GM23248 (cell line): ENCODE measurements around the gene ADAMTS17.

Experiments used
- EZH2 ChIP-seq: fragments of 200-600 bp; sonication (generic); IDR thresholded peaks from 2 replicates; pipeline ENCODE4 v1.6.1; 2018; ENCODE audit warnings: antibody characterized with exemption, mild to moderate bottlenecking; ENCODE audit not compliant: insufficient read depth, poor library complexity, severe bottlenecking
- EZH2phosphoT487 ChIP-seq: fragments of 200-600 bp; sonication (generic); IDR thresholded peaks from 2 replicates; pipeline ENCODE4 v1.6.1; 2018; ENCODE audit warnings: antibody characterized with exemption, moderate library complexity, mild to moderate bottlenecking, low read depth; ENCODE audit not compliant: insufficient read depth

DNA sequence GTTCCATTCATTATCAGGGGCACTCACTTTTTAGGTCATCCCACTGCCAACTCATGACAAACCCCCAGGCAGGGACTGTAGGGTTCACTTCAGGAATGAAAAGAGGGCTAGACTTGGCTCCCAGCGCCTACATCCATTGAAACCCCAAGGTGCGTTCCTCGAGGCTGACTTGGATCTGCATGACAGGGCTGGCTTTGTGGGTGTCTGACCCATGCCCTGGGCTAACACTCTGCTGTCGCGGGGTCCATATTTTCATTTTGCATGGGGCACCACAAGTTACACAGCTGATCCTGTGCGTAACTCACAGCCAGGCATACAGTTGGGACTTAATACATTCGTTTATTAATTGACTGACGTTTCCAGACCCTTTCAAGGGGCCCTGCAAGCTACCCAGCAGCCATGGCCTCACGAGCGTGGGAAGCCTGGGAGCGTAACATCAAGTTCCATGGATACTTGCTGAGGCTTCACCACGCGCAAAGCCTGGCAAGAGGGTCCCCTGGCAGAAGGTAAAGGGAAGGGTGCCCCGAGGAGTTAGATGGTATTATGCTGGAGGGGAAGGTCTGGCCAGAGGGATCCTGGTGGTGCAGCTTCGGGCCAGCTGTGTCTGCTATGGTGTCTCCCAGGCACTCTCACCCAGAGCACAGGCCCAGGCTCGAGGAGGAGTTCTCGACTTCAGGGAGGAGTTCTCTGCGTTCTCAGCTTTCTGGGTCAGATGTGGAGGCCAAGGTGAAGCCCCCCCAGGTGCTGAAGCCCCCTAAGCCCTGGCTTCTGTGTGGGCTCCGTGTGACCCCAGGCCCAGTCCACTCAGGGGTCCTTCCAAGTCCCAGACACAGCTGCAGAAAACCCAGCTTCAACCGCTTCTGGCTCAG is 85.4 kb downstream of the ADAMTS17 start:
- TF ChIP-seq EZH2 (no peak), EZH2phosphoT487 (no peak)
